ENCODE results near the gene WNK4.

WNK4 gene

DNA sequence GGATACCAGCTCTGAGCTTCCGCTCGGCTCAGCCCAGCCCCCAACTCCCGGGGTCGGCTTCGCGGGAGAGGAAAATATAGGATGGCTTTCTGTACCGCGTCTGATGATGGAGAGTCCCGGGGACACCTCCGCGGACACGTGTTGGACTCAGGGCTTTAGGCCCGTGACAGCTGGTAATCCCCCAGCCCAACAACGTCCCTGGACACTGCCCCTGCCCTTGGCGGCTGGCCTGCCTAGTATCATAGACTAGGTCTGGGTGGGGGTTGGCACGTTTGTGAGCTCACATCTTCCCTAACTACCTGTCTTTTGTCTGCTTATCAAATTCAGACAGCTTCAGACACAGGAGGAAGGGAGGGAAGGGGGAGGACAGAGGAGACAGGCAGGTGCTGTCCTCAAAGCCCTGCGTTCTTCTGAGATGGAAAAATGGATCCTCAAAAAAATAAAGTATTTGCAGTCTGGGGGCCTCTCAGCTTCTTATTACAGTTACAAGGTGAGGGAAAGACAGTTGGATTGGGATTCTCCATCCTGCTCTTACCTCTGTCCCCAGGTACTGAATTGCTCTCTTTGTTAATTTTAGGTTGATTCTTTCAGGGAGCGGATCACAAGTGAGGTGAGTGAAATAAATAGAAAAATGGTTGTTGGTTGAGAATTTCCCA lies 53.5 kb downstream of the WNK4 start:
- DNase-seq (ENCODE audit: low read depth in 2 of 2), result no peak

DNA sequence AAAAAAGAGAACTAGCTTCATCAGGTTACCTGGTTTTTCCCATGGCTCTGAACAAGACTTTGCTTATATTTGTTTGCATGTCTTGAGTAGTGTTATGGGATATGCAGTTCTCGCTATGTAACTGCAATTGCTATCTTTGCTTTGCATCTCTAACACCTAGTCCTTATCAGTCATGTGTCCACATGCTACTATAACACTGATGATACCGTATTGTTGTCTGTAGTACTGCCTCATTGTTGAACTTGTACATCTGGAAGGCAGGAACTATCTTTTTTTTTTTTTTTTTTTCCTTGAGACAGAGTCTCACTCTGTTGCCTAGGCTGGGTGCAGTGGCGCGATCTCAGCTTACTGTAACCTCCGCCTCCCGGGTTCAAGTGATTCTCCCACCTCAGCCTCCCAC lies 55.3 kb downstream of the WNK4 start:
- DNase-seq (ENCODE audit: low read depth in 2 of 2), result no peak

DNA sequence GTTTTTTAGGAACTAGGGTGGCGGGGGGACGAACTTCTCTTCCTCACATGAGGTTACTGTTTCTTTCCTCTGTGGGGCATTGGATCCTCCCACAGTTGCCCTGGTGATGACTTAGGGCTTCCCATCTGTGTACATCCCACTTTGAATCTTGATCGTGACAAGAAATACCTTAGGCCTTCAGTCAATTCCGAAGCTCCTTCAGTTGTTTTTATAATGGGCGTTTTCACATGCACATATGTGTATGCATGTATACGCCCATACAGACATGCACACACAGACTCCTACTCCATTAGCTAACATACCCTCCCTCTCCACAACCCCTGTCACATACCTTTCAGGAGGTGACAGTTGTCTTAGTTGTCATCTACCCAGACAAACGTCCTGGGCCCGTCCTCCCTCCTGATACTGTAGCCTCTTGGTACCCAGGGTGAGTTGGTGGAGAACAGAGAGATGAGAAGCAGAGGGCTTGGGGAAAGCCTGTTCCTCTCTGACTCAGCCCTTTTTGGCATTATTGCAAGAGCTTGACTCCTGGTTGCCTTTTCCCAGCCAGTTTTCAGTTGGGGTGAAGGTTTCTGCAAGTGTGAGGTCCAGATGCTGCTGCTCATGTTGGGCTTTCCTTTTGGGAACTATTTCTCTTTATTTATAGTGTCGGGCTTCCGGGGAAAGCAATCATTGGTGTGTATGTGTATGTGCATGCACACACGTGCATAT lies 61.7 kb downstream of the WNK4 start:
- DNase-seq (ENCODE audit: low read depth in 2 of 2), result no peak

DNA sequence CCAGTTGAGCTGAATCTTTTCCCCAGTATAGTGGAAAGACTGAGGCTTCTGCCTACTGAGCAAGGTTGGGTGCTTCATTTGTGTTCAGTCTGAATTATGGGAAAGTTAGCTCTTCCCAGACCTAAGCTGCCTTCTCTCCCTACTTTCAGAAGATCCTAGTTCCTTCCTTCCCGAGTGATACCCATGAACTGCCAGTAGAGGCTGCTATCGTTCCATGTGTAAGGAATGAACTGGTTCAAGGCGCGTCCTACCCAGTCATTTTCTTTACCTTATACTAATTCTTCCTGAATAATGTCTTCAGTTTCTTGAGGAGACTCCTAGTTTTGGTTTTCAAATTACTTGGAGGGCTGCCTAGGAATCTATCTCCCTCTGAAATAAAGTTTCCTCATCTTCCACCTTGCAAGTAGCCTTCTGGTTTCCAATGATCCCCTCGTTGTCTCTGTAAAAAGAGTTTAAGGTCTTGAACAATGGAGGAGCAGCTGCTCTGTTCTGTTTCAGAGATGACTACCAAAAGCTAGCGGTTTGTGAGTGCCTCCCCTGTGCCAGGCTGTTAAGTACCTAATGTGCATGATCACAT lies 63.0 kb downstream of the WNK4 start:
- peak; percentile 20 to 26 for DNase-seq (ENCODE audit: low read depth in 2 of 2)

DNA sequence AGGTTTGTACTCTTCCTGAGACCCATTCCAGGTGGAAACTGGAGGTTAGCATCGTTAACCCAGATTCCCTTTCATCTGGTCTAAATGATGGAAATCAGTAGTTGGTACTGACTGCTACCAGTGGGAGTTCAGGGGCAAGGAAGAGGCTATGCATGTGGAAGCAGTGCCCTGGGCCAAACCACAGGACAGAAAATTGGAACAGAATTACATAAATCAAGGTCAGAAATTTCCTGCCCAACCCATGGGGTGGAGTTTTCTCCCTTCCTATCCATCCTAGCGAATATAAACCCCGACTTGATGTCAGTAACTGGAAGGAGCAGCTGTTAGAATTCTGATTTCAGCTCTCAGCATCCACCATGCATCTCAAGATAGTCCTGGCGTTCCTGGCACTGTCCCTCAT lies 63.9 kb downstream of the WNK4 start, which contains the start of gene AOC2:
Gene AOC2 (plus strand): TSS at position 310 of the 400 bp plus-strand sequence. CDS start 47 bp downstream, at position 357.
- DNase-seq (ENCODE audit: low read depth in 2 of 2), result no peak

DNA sequence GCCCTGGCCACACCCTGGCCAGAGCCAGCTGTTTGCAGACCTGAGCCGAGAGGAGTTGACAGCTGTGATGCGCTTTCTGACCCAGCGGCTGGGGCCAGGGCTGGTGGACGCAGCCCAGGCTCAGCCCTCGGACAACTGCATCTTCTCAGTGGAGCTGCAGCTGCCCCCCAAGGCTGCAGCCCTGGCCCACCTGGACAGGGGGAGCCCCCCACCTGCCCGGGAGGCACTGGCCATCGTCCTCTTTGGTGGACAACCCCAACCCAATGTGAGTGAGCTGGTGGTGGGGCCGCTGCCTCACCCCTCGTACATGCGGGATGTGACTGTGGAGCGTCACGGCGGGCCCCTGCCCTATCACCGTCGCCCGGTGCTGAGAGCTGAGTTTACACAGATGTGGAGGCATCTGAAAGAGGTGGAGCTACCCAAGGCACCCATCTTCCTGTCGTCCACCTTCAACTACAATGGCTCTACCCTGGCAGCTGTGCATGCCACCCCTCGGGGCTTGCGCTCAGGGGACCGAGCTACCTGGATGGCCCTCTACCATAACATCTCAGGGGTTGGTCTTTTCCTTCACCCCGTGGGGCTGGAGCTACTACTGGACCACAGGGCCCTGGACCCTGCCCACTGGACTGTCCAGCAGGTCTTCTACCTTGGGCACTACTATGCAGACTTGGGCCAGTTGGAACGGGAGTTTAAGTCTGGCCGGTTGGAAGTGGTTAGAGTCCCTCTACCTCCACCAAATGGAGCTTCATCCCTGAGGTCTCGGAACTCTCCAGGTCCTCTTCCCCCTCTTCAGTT lies 64.5 kb downstream of the WNK4 start:
- no peak for DNase-seq (ENCODE audit: low read depth in 2 of 2)

DNA sequence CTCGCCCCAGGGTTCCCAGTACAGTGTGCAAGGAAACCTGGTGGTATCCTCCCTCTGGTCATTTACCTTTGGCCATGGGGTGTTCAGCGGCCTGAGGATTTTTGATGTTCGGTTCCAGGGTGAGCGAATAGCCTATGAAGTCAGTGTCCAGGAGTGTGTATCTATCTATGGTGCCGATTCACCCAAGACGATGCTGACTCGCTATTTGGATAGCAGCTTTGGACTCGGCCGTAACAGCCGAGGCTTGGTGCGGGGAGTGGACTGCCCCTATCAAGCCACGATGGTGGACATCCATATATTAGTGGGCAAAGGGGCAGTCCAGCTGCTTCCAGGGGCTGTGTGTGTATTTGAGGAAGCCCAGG lies 65.1 kb downstream of the WNK4 start:
- DNase-seq (ENCODE audit: low read depth in 2 of 2), result no peak

DNA sequence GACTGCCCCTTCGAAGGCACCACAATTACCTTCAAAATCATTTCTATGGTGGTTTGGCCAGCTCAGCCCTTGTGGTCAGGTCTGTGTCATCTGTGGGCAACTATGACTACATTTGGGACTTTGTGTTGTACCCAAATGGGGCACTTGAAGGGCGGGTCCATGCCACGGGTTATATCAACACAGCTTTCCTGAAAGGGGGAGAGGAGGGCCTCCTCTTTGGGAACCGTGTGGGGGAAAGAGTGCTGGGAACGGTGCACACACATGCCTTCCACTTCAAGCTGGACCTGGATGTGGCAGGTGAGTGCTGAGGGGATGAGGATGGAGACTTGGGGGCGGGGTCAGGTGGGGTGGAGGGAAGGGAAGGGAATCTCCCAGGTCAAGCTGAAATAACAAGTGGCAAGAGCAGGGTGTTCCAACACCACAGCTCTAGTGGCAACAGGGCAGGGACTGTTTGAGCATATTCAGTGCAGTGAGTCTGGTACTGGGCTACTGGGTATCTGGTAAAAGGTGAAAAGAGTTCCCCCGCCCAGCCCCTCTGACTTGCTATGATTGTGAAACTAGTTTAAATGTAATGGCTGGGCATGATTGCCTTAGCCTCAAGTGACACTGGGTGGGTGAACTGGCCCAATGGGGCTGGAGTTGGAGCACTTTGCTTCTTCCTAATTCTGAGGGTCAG lies 65.6 kb downstream of the WNK4 start:
- DNase-seq (ENCODE audit: low read depth in 2 of 2), result no peak

All from fibroblast of skin of left biceps (primary cell).